ENCODE results near the gene CARD14.
"Not testable (repeated sequence)": the region's sequence is repeated elsewhere in the genome, so short reads cannot be mapped to it uniquely, and the experiment has no call there.

The CARD14 gene

DNA sequence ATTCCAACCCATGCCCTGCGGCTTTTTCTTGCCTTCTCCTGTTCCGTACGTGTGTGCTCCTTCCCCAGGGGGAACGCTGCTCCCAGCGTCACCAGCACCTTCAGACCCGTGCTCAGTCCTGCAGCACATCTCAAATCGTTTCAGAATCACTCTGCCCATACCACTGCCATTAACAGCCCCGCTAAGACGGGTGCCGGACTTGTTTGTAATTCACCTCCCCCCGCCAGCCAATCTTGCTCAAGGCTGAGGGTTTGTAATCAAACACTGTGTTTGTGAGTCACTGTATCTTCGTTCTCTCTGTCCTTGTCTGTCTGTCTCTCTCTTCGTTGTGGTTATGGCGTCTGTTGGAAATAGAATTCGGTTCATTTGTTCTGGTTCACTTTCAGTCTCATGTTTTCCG, 17.3 kb downstream of the CARD14 start:
- no peak for DNase-seq

DNA sequence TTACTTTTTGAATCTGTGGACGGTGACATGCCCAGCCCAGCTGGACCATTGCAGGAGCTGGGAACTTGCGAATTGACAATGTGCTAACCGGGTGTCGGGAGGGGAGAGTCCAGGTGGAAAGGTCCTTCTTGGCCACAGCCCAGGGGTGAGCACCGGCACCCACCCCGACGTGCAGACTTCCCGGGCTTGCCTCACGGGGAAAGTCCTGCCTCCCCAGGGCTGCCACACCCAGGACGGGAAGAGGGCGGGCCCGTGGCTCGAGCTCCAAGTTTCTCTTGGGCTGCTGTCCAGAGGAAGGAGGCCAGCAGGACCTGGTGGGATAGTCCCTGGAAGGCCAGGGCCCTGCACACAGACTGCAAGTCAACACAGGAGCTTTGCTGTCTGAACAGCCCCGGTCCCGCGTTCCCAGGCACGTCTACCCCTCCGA, 17.7 kb downstream of the CARD14 start:
- DNase-seq = no peak

- DNase-seq = no peak
Measured at GRCh38 chr17:80189611-80190010, 19.8 kb downstream of the CARD14 start.

- no peak for DNase-seq
Measured at GRCh38 chr17:80190716-80191115, 20.9 kb downstream of the CARD14 start.

DNA sequence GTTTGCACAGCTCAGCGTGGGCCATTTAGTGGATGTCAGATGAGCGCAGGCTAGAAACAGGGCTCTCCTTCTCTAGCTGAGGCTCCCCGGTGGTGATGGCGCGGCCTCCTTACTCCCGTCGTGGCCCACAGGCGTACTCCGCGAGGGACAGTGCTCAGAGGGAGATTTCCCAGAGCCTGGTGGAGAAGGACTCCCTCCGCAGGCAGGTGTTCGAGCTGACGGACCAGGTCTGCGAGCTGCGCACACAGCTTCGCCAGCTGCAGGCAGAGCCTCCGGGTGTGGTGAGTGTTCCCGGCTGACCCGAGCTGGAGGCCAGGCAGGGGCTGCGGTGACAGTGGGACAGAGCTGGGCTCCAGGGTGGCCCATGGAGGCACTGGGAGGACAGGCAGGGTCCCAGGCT, 21.4 kb downstream of the CARD14 start:
- no peak for DNase-seq

DNA sequence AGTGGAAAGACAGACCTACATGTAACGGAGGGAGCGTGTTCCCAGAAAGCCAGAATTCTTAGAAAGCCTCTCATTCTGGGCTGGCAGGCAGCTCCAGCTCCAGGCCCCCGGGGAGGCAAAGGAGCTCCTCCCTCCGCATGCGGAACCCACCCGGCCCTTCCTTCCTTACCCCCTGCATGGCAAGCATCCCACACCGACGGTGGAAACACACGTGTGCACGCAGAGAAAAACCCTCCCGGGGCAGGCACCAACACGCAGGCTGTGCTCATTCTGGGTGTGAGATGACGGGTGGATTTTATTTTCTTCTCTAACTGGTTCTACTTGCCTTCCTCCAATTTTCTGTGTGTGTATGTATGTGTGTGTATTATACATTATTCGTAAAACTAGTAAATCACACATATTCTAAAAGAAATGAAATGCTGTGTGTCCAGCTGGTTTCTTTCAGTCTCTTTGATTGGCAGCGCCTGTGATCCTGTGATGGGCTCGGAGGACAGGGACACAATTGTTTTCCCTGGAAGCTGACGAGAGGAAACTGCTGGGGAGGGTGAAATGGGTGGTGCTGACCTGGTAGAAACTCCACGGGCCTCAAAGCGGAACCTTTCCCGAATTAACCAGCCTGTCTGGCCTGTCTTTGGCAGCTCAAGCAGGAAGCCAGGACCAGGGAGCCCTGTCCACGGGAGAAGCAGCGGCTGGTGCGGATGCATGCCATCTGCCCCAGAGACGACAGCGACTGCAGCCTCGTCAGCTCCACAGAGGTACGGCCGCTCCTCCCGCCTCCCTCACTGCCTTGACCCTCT, 22.2 kb downstream of the CARD14 start:
- DNase-seq = no peak

GRCh38 chr17:80195141-80195540, 25.3 kb downstream of the CARD14 start:
- no peak for DNase-seq

- DNase-seq = no peak
Measured at GRCh38 chr17:80195671-80196529, 26.1 kb downstream of the CARD14 start.

DNA sequence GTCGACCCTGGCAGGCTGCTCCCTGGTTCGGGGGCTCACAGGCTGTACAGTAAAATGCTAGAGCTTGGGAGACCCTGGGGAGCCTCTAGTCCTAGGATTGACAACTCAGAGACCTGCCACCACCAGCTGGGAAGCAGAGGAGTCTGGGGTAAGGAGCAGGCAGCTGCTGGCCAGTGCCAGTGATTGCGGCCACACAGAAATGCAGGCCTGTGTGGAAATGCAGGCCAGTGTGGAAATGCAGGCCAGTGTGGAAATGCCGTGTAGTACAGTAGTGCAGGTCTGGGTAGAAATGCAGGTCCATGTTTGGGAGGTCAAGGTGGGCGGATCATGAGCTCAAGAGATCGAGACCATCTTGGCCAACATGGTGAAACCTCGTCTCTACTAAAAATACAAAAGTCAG, 26.8 kb downstream of the CARD14 start:
- no peak for DNase-seq

GRCh38 chr17:80198144-80198661, 28.4 kb downstream of the CARD14 start:
- no peak for DNase-seq

DNA sequence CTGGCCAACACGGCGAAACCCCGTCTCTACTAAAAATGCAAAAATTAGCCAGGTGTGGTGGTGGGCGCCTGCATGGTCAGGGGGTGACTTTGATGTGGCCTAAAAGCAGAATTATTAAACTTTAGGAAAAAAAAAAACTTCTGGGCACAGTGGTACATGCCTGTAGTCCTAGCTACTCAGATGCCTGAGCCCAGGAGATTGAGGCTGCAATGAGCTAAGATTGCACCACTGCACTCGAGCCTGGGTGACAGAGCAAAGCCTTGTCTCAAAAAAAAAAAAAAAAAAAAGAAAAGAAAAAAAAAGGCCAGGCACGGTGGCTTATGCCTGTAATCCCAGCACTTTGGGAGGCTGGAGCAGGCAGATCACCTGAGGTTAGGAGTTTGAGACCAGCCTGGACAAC, 29.5 kb downstream of the CARD14 start:
- not testable (repeated sequence) for DNase-seq

GRCh38 chr17:80201446-80201845, 31.6 kb downstream of the CARD14 start:
- DNase-seq = no peak

- no peak for DNase-seq
Measured at GRCh38 chr17:80202197-80202596, 32.4 kb downstream of the CARD14 start.

- DNase-seq = no peak
Measured at GRCh38 chr17:80203471-80203963, 33.7 kb downstream of the CARD14 start.

DNA sequence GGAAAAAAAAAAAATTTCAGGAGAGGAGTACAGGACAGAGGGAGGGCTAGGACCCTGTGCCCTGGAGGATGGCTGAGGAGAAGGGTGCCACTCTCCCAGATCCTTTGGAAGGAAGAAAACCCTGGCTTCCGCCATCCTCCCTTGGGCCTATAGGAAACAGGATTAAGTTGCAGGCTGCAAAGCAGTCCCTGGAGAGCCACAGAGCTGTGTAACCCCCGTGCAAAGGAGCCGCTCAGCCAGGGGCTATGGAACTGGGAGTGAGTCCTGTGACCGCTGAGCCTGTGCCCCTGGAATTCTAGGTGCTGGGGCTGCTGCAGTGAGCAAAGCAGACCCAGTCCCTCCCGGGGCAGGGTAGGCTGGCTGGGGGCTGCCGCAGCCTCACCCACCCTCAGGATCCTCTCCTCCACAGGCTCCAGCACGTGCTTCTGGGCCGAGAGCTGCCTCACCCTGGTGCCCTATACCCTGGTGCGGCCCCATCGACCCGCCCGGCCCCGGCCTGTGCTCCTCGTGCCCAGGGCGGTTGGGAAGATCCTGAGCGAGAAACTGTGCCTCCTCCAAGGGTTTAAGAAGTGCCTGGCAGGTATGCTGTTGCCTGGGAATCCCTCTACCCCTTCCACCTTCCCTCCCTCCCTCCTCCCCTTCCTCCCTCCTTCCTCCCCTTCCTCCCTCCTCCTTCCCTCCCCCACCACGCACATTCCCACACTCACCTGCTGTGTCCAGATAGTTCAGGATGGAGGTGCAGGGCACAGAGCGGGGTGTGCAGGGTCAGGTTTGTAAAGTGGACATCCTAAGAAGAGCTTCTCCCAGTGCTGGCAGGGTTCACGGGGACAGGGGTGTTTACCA, 35.0 kb downstream of the CARD14 start:
- DNase-seq = no peak

- no peak for DNase-seq
Measured at GRCh38 chr17:80205811-80206210, 36.0 kb downstream of the CARD14 start.

DNA sequence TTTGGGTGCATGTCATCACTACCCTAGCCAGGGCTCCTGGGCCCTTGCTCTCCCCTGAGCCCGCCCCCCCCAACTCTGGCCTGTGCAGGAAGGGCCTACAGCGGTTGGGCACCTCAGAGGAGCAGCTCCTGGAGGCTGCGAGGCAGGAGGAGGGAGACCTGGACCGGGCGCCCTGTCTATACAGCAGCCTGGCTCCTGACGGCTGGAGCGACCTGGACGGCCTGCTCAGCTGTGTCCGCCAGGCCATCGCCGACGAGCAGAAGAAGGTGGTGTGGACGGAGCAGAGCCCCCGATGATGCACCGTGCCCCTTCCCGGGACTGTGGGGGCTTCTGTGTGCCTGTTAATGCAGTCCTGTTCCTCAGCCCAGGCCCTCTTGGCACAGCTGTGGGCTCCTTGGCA, 38.2 kb downstream of the CARD14 start:
- DNase-seq = no peak

DNA sequence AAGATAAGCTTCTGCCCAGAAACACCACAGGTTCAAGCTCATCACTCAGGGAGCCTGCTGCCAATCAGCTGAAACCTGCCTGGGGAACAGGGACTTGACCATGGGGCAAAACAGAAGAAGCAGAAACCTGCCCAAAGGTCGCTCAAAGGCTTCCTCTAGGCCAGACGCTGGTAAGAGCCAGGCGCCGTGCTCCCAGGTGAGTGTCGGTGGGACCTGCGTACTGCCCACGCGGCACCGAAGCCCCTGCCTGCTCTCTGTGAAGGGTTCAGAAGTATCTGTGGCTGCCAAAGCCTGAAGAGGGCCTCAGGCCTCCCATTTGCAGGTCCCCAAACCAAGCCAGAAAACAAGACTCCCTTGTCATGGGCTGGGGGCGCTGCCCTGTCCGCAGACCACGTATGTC, 39.9 kb downstream of the CARD14 start:
- DNase-seq = no peak

GRCh38 chr17:80210348-80211108, 40.7 kb downstream of the CARD14 start:
- DNase-seq = no peak

GRCh38 chr17:80212109-80212508, 42.3 kb downstream of the CARD14 start:
- DNase-seq = peak; percentile 20

DNA sequence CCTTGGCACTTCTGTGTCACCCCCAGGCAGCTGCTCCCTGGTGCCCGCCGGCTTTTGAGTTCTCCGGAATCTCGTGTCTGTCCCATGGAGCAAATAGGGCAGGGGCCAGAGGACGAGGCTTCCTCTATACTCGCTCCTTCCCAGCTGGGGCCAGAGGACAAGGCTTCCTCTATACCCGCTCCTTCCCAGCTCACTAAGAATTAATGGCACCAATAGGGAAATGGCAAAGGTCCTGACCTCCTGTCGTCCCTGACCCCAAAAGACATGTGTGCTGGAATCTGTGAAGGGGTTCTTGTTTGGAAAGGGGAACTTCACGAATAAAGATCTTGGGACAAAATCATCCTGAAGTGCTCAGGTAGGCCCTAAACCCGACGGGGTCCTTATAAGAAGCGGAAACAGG, 42.7 kb downstream of the CARD14 start:
- DNase-seq = no peak

All from NCI-H2081 treated with DMSO at 0.1 percent for 48 hours (cell line).